ENCODE data around the gene CAMK2B.

CAMK2B gene

DNA sequence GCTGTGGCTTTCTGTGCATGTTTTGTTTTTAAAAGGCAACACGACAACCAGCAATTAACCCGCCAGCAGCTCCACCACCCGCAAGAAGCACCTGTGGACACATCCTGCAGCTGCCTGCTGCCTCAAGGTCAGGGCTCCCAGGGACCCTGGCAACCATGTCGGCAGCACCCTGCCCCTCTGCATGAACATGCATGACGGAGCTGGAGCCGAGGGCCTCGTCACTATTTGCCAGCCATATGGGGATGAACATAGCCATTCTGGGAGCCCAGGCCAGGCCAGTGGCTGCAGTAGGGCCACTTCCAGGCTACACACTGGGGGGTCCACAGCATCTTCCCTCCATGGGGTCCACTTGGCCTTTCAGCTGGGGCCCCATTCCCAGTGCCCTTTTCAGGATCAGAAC, 52.9 kb downstream of the CAMK2B start:
- no peak for DNase-seq

DNA sequence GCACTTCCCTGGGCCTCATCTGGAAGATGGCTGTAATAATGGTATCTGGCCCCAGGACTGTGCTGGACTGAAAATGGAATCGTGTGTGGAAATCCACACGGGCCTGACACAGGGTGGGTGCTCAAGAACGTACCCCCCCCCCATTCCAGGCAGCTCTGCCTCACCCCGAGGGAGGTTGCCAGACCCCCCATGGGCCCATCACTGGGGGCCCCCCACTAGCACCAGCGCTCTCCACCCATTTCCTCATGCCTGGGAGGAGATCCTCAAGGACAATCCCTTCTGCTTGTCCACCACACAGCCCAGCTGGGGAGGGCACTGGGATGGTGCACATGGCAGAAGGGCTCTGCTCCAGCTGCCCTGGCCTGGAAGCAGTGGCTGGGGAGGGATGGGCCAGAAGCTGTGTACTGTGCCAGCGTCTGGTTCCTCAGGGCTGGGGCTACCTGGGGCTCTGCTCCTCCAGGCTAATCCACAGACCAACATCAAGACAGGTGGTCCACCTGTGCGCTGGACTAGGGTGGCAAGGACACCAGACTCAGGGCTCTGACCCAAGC, 55.4 kb downstream of the CAMK2B start:
- no peak for DNase-seq

DNA sequence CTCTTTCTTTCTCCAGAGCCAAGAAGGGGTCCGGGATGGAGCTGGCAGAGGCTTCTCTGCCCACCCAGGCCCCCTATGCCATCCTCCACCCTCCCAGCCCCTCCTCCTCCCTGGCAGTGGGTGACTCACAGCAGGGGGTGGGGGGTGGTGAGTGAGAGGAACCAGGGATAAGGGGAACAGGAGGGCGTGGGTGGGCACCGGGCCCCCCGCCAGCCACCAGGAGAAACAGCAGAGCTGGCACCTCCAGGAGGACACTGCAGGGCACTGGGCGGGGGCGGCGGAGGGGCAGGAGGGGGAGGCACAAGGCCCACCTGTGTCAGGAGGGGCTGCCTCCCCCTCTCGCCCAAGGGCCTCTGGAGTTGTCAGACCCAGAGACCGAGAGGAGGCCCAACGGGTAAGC, 56.0 kb downstream of the CAMK2B start:
- DNase-seq, result no peak

DNA sequence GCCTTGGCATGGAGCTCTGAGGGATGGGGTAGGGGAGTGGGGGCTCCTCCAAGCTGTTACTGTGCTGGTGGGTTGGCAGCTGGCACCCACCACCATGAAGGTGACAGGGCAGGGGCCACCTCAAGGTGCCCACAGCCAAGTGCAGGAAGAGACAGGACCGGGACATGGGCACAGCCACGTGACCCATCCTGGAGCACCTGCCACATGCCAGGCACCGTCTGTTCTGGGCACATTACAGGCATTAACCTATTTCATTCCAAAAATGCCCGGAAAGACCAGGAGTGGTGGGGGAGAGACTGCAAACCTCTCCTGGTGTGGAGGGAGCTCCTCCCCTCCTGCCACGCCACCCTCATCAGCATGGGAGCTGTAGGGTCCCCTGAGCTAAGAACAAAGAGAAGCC, 56.7 kb downstream of the CAMK2B start:
- DNase-seq, result no peak

DNA sequence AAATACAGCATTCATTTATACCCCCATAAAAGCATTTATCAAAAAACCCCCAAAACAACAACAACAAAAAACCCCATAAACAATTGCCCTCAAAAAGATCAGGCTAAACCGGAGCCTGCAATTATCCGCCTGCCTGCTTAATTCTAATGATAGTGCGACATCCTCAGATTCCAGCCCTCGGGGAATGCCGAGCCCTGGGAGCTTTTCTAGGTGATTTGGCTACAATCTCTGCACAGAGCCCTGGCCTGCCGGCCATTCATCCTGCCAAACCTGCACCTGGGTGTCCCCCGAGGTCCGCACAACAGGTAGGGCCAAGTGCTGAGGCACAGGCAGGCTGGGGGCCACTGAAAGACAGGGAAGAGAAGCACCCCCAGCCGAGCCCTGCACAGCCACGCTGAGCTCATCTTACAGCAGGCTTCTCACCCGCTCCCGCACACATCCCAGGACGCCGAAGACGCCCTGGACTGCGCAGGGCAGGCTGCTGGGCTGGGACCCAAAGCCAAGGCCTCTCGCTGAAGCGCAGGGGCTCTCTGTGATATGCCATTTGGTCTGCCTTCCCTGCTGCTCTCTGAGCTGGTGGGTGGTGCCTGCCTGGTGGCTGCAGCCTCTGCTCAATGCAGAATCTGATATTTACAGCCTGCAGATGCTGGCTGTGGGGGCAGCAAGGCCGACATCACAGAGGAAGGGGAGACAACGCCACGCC, 57.5 kb downstream of the CAMK2B start:
- no peak for DNase-seq

DNA sequence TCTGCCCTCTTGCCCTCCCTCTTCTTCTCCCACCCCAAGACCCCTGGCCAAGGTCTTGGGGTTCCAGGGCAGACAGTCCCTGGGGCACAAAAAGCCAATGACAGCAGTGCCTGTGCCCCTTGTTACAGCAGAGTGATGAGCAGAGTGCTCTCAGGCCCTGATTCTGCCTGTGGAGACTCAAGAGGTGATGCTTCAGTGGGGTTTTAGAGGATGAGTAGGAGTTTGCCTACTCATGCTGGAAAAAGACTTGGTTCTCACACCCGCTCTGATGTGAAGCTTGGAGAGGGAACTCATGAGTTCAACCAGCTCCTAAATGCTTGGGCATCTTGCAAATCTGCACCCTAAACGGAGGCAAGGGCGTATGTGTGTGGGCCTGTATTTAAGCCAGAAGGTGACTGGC, 58.2 kb downstream of the CAMK2B start:
- no peak for DNase-seq

DNA sequence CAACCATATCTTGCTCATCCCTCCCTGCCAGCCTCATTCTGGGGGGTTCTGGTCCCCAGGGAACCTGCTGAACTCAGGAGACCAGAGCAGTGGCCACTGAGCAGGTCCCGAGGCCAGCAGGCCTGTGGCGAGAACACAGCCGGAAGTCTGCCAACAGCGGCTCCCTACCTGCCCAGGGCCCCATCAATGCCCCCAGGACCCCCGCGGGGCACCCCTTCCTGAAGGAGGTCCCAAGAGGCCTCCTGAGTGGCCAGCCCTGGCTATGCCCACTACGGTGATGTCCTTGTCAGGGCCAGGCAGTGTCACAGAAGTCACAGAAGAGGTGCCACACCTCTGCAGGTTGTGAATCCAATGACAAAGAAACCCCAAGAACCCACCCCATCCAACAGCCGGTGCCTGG, 58.9 kb downstream of the CAMK2B start:
- DNase-seq, result no peak

DNA sequence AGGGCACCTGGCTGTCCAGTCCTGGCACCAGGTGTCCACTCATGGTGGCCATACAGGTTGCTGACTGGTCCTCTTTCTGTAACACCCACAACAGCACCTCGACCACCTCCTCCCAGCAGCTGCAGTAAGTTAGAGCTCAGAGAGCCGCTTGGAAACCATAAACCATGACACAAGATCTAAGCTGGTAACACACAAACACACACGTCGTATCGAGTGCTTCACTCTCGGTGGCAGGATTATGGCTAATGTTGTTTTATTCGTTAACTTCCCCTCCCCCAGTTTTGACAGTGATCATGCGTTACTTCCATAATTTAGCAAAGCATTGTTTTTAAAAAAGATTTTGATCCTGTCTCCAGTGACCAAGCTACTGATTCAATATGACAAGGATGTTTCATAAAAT, 59.7 kb downstream of the CAMK2B start:
- no peak for DNase-seq

DNA sequence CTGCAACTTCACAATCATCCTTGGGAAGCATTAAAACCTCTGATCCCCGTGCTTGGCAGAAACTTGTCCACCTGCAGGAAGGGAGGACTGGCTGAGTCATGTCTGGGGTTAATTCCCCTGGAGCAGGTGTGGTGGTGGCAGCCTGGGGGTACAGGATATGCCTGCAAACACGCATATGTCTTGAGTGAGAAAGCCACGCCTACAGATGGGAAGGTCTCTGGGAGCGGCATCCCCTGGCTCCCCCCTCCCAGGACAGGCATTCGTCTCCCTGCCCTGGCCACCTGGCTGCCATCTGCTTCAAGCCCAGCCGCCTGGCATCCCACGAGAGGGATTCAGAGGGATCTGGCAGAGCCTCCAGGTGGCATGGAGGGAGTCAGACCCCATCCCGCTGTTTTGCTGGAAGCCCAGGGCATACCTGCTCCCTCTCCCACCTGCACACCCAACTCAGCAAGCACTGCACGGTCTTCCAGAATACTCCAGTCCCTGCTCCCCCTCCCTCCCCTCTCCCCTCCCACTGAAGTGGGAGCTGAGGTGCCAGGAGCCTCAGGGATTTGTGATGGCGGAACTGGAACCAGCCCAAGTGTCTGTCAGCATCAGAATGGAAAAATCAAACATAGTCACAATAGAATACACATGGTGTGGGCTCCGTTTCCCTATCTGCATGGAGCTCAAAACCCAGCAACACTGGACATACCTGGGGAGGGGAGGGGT, 61.0 kb downstream of the CAMK2B start:
- no peak for DNase-seq

DNA sequence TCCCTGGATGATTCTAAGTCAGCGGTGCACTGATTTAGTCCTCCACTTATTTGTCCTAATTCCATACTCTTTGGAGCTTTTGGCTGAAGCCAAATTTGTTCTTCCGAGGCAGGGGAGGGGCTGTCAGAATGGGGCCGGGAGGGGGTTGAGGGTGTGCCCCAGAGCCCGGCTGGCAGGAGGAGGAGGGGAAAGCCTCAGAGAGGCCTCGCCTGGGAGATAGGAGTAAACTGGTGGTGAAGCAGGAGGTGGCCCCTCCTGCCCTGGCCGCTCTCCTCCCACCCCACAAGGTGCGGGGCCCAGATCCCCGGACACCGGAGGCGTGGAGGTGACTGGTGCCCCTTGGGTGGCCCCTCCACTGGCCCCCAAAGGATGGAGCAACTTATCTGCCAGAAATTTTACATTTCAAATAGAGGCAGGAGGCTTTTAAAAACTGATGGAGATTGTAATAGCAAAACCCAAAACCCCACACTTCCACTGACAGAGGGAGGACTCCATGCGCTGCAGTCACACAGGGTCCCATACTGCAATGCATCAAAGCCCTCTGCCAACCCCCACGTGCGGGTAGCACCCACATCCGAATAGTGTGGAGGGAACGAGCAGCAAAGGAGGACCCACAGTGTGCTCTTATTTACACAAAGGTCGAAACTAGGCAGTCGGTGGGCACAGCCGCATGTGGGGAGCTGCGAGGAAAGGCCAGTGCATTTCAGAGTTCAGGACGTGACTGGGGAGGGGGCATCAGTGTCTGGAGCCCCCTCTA, 61.9 kb downstream of the CAMK2B start:
- no peak for DNase-seq

DNA sequence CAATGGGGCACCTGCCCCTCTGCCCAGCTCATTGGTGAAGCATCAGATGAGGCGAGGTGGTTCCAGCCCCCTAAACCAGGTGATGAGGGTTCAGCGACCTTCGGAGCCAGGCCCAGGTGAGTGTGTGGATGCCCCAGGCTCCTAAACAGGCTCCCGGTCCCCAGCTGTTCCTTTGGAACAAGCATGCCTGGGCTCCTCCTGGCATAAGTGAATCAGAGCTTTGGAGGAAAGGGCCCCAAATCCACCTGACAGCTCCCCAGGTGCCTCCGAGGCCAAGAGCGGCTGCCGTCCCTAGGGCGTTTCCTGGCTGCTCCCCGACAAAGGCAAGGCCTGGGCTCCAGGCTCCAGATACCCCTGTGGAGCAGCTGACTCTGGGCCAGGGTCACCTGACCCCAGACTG, 63.4 kb downstream of the CAMK2B start:
- DNase-seq, result no peak

DNA sequence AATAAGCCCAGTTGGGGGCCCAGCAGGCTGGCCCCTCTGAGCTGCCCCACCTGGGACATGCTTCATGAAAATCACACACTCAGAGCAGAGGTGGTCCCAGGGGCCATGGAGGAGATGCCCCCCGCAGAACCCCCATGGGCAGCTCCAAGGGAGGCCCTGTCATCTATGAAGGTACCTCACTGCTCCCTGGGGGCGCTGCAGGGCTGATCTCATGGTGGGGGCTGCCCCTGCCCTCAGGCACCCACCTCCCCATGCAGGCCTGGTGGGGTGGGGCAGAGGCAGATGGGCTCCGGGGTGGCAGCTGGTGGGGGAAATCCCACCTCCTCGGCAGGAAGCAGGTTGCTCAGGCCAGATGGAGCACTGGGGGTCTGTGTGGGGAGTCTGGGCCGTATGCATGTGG, 64.2 kb downstream of the CAMK2B start:
- no peak for DNase-seq

DNA sequence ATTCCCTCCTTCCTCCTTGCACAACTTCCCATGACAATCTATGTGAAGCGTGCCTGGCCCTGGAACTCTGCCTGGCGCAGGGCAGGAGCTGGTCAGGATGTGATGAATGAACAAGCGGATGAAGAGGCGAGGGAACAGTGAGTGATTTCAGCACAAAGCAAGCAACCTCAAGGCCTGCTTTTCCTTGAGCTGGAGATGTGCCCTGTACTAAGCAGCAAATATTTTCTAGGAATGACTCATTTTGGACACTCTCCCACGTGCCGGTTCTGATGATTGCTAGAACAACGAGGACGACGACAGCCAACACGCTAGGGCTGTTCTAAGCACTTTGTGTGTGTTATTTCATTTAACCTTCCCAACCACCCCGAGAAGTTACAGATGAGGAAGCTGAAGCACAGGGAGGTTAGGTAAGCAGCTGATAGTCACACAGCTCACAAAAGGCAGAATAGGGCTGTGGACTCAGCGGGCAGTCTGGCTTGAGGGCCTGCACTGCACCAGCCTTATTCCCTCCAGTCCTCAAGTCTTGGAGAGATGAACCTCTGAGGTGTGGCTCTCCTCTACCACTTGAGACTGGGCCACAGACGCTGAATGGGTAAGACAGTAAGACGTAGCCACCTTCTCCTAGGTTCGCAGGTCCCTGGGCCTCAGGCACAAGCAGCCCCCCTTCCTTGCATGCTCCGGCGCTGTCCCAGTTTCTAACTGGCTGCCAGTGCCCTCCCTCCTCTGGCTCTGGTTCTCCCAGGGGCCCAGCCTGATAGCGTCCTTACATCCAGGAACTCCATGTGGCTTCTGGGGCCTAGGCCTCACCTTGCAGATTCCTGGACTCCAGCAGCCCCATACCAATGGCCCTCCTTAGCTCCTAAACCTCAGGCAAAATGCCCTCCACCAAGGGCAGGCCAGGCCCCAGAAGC, 65.6 kb downstream of the CAMK2B start:
- no peak for DNase-seq

DNA sequence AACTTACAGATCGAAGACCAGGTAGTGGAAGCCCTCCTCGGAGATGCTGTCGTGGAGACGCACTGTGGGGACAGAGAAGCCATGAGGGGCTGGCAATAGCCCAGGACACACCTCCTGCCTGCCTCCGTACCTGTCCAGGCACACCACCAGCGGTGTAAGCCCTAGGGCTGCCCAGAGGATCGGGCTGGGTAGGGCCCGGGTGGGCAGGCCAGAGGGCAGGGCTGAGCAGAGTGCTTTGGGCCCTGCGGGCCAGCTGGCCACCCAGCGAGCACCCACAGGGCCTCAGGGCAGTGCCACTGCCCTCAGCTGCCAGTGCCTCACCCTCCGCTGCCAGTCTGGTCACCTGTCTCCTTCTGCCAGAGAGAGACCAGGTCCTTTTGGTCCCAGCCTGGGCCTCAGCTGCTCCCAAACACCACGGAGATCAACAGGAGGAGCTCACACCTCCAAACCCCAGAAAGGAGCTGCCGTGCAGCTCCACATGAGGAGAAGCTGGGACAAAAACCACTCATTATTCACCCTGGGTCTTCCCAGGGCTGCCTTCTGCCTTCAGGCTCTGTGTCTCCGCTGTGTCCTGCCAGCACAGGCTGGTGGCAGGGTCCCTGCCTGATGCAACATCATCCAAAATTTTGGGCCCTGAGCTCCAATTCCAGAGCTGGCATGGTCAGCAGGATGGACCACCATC, 66.4 kb downstream of the CAMK2B start:
- DNase-seq, result no peak

DNA sequence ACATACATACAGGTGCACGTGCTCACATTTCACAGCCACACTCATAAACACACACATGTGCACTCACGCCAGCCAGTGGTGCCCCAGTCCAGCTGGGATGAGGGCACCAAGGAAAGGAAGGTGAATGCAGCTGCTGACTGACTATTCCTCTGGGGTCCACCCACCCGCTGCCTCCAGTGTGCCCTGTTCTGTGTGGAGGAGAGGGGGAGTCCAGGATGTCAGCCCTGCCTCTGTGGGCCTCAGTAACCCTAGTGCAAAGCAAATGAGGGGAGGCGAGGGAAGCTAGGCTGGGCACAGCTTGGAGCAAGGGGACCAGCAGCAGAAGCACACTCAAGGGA, 67.0 kb downstream of the CAMK2B start:
- no peak for DNase-seq

DNA sequence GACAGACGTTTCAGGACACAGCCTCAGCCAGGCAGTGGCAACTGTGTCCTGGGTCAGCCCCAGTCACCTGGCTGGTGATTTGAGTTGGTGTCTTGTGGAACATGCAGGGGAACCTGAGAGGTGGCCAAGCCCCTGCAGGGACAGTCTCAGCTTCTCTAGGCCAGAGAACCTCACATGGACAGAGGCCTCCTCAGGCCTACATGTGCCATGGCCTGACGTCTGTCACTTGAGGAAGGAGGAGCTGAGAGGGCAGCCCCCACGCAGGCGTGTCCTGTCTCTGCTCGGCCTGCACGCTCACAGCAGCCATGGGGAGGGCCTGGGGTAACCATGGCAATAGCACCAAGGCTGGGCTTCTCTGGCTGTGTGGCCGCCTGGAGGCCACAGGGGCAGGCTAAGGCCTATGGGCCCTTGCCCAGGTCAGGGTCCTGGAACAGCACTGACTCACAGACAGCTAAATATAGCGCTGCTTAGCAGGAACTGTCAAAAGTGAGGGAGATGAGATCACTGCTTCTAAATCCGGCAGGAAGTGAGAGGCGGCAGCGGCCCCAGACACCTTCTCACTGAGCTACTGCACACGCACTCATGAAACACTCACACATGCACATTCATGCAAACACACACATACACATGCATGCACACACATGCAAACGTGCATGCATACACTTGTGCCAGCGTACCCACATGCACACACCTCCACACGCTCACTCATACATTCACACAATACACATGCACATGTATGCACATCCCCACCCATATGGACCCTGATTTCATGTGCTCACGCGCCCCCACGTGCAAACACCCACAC, 67.6 kb downstream of the CAMK2B start:
- DNase-seq, result no peak

DNA sequence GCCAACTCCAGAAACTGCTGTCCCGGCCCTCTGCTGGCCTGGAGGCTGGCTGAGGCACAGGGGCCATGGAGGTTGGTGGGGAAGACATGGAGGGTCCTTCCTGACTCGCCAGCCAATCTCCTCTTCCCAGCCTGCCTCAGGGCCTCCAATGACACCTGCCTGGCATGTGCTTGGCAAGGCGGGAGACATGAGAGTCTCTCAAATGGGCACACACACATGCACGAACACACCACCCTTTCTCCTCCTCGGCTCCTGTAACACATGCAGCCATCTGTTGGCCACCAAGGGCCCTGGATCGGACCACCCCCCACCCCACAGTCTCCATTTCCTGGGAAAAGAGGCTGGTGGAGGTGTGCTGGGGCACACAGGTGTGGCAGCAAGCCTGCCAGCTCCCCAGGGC, 68.2 kb downstream of the CAMK2B start:
- no peak for DNase-seq

DNA sequence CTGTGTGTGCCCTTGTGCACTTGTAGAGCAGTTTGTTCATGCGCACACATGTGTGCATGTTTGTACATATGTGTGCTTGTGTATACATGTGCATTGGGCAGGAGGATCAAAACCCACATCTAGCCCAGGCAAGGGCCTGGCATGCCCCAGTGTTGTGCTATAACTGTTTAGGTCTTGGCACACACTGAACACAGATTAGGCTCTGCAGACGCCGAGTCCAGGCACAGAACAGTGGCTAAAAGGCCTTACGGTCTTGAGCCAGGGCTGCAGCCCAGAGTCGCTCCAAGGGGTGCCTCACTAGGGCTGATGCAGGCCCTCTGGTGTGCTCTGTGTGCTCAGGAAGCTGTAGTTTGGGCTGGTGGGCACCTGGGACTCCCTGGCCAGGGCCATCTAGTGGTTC, 68.9 kb downstream of the CAMK2B start:
- no peak for DNase-seq

DNA sequence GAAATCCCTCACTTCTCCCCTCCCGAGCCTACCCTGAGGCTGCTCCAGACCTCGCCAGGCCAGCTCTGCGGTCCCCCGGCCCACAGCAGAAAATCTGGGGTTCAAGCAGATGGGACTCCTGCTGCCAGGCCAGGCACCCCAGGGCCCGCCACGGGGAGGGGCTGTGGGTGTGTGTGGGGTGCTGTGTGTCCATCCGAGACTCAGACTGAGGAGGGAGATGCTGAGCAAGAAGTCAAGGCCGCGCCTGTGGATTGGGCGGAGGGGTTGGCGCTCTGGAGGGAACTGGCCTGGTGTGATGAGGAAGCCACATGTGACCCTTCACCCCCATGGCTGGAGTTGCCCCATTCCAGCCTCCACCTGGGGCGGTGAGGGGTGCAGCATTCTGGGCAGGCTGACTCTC, 73.5 kb downstream of the CAMK2B start:
- no peak for DNase-seq

DNA sequence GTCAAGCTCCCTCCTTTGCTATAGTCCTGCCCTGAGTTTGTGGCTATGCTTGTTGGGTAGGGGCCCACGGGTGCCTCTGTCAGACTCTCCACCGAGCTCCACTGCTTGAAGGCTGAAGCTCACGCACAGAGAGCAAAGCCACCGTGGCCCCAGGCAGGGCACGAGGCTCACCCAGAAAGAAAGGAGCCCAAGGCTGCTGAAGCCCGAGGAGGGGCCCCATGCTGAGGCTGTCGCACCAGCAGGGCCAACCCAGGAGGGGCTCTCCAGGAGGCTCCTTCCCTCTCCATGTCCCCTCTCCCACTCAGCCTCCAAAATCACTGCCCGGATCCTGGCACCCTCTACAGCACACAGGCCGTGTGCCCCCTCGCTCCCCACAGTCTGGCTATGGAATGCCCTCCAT, 74.1 kb downstream of the CAMK2B start:
- DNase-seq, result no peak

DNA sequence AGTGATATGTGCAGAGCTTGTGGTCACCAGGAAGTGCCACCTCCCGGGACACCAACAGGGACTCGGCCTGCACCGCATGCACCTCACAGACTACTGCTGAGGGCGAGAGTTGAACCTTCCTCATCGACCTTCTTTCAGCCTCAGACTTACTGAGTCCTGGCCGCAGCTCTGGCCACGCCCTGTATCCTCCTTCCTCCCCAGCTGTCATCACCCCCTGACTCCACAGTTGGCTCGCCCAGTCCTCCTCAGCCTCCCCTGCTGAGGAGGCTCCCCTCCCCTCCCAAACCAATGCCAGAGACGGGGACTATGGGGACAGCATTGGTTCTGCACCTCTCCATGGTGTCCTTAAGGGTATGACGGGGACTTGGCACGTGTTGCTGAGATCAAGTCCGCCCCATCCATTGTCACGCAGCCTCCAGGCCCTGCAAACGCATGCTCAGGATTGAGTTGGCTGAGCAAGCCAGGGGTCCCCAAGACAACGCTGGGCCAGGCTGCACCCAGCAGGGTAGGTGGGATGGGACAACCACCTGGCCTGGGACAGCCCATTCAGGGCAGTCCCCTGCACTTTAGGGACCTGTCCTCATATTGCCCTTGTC, 75.7 kb downstream of the CAMK2B start:
- DNase-seq, result no peak
